ENCODE results near the gene EGFR.

Gene EGFR

DNA sequence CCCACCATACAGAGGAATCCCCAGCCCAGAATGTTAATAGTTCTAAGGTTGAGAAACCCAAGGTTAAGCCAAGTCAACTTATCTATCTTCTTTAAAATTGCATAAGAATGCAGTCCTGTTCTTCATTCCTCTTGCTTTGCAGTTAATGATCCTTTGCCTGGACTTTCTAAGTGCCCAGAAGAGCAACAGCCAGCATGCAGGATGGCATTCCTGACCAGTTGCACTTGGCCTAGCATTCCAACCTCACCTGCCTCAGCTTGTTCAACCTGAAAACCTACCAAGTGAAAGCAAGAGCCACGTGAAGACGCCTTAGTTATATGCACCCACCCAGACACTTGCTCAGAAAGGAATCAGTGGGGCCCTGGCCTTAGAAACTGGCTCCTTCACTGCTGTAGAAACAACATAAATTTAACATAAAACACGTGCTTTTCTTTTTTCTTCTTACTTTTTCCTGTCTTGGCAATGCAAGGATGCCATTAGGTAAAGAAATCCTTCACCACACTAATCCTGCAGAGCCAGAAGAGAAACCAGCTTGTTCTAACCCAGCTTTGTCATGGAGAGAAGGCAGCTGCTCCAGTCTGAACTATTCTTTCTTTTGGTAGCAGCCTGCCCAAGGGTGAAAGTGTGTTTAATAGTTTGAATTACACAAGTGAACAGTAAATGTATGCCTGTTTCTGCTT lies 25.0 kb downstream of the EGFR start:
- no peak for DNase-seq

DNA sequence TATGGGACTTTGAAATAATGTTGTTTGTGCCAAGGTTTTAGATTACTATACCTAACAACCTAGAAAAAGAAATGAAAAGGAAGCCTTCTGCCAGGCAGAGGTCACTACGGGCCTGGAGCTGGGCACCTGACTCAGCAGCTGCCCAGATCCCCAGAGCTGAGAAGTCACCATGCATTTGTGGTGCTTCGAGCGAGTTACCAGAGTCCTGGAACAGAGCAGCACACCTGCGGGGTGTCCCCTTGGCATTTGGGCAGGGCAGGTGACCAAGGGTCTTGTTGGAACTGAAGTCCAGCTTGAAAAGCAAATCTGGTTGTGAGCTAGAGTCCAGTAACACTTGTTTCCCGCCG lies 25.5 kb downstream of the EGFR start:
- DNase-seq: no peak

DNA sequence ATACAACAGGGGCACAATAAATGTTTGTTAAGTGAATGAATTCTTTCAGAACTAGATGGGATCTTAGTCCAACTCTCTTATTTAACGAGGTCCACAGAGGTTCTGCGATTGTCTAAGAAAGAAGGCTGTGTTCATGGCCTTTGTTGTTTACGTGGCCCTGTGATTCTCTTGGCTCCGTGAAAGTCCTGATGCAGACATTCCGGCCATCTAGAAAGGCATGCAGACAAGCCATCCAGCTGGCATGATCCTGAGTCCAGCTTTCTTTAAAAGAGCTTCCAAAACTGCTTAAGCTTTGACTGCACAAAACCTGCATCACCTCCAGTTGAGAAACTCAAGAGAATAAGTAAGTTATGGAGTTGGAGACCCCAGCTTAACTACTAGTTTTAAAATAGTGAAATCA lies 26.0 kb downstream of the EGFR start:
- DNase-seq: no peak

DNA sequence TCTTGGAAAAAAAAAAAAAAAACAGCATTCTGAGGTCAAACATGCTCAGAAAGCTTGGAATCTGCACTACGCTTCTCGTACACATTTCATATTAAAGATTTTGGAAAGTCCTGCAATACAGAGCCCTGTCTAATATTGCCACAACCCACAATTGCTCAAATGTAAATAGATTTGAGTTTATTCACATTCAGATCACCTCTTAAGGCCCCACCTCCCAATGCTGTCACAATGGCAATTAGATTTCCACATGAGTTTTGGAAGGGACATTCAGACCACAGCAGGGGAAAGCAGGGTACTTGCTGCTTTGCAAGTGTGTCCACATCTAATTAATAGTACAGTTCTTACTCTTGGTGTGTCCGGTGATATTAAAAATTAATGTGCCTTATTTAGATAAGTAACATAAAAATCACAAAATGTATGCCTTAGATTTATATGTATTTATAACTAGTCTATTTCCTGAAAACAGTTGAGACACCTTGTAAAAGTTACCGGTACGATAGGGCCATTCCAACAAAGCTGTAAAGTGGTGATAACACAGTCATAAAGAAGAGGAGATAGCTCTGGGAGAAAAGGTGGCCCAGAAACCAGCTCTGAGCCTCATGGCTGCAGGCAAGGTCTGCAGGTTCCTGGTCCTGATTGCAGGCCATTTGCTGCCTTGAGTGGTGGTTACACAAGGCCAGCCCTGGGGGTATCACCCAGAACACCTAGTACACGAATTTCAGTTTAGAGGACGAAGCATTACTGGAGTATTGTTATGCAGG lies 27.9 kb downstream of the EGFR start:
- DNase-seq: no peak

DNA sequence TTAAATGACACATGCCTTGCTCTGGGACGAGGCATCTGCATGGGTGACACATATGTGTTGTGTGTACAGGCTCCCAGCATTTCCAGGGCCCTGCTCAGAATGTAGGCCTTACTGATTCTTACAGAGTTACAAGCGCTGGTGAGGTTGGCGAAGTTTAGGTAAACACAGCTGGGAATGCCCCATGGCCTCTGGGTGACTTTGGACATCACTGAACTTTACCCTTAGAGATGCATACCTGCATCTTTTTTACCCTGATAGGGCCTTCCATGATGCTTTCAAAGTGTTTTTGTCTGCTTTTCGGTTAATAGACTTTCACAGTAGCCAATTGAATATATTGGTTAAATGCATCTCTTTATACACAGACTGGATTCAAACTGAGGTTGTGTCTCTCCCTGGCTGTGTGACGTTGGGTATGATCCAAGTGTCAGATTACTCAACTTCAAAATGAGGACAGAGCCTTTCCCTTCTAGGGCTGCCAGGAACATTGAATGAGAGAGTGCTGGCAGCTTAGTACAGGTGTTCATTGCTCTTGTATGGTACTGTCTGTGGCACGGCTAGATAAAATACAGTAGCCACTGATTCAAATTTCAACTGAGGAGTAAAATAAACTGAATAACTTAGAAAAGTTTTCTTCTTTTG lies 29.5 kb downstream of the EGFR start:
- DNase-seq: no peak

DNA sequence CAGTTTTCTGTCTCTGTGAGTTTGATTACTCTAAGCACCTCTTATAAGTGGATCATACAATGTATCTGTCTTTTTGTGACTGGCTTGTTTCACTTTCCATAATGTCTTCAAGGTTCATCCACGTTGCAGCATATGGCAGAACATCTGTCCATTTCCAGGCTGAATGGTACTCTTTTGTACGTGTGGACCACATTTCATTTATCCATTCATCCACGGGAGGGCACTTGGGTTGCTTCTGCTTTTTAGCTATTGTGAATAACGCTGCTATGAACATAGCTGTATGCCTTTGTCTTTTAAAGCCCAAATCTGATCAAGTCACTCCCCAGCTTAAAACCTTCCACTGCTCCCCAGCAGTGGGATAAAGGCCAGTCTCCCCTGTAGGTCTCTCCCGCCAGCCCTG lies 31.5 kb downstream of the EGFR start:
- no peak for DNase-seq

DNA sequence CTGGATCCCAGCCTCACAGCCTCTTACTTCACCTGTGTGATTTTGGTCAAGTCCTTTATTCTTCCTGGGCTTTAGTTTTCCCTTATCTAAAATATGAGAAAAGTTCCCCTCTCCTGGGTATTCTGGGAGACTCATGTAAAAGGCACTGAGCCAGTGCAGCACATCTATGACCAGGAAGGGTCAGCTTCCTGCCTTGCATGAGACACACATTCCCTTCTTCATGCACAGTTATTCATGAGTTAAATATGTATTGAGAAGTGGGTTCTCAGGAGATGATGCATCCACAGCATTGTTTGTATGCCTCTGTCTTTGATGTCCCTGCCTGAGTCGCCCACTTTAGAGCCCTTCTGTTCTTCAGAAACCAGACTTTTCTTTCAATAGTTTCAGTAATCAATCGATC lies 33.3 kb downstream of the EGFR start:
- no peak for DNase-seq

DNA sequence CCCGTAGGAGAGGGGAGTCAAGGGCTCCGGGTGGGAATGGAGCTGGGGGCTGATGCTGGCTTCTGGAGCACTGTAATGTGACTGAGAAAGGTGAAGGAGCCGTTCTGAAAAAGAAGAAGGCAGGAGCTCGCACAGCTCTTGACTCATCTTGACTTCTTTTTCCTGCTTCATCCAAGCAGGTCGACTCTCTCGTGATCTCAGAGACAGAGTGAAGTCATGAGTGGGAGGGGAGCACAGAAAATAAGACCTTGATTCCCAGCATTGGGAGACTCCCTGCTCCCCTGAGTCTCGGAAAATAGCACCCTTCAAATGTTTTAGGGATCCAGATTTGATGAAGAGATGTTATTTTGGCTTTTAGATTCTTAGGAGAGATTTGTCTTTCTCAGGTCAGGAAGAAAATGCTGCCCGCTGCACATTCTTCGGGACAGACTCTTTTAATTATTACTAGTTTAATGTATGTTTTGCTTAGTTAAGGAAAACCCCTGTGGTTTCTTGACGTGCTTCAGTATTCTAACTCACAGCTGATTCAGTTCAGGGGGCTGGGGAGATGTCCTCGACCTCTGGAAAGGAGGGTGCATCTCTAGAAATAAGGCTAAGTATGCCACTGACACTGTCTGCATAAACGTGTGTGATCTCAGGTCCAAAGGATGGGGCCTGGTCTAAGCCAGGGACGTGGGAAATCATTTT lies 34.1 kb downstream of the EGFR start:
- no peak for DNase-seq

DNA sequence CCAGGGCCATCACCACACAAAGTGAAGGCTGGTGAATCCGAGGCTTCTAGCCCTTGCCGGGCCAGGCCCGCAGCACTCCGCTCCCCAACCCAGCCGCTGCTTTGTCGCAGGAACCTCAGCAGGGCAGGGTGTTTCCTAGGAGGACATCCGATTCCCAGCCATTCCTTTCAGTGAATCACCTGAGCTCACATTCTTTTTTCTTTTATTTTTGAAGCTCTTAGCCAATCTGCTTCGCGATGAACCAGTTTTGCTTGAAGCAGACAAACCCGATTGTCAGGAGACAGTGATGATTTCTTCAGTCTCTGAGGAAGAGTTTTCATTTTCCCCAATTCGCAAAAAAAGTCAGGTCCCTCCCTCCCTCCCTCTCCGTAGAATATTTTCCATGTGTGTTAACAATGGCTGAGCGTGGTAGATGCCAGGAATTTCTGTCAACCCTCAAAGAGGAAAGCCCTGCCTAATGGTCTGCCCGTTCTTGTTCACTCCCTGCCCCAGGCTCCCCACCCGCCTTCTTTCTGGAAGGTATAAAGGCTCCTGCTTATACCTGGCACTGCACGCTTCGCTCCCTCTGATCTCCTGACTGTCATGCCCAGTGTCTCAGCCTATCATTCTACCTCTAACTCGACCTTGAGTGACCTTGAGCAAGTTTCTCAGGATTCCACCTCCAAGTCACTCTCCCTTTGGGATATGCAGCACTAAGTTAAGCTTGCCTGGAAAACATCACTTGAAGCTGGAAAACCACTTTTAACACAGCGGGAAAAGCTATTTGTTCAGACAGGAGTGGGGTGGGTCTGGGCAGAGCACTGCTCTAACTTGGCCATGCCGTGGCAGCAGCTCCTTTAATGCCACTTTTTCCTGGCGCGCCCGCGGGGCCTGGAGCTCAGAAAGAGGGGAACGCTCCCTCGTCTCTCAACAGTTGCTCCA lies 35.1 kb downstream of the EGFR start:
- DNase-seq: no peak

DNA sequence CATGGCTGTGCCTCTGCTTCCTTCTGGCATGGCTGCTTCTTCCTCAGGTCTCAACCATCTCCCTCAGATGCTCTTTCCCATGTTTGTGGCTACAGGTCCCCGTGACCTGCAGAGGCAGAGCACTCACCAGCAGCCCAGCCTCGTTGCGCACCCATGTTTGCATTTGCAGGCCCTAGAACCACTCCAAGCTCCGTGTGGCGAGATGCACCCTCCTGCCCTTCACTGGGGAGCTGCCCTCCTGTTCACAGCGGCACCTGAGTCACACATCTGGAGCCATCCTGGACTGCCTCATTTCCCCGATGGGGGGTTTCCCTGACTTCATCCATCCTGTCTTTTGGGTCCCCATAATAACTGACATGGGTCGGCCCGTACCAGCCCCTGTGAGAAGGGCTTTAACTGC lies 35.9 kb downstream of the EGFR start:
- DNase-seq: no peak

DNA sequence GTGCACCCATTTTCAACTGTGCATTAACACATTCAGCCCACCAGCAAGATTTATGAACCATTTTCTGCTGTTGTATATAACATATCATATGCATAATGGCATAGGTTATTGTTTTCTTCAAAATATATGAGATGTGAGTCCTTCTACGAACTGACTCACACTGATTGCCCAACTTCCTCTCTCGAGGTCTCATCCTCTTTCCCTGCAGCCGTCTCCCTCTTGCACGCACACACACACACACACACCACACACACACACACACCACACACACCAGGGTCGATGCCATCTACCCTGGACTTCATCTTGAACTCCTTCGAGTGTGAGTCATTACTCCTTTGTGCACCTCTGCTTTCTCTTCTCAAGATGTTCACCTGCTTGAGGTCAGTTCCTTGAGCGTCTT lies 36.7 kb downstream of the EGFR start:
- no peak for DNase-seq

DNA sequence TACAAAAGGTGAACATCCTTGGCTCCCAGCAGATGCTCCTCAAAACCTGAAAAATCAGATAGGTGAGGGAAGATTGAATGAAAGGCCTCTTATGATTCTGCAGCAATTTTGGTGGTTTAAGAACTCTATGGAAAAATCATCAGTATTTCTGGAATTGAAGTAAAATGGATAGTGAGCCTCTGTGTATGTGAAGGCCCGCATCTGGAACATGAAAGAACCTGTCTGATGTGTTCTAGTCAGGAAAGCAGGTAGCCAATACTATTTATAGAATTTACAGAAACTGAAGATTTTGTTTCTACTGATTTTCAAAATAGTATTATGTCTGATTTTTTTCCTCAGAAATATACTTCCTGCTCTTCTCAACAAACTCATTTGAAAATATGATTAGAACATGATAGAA lies 37.3 kb downstream of the EGFR start:
- DNase-seq: no peak

DNA sequence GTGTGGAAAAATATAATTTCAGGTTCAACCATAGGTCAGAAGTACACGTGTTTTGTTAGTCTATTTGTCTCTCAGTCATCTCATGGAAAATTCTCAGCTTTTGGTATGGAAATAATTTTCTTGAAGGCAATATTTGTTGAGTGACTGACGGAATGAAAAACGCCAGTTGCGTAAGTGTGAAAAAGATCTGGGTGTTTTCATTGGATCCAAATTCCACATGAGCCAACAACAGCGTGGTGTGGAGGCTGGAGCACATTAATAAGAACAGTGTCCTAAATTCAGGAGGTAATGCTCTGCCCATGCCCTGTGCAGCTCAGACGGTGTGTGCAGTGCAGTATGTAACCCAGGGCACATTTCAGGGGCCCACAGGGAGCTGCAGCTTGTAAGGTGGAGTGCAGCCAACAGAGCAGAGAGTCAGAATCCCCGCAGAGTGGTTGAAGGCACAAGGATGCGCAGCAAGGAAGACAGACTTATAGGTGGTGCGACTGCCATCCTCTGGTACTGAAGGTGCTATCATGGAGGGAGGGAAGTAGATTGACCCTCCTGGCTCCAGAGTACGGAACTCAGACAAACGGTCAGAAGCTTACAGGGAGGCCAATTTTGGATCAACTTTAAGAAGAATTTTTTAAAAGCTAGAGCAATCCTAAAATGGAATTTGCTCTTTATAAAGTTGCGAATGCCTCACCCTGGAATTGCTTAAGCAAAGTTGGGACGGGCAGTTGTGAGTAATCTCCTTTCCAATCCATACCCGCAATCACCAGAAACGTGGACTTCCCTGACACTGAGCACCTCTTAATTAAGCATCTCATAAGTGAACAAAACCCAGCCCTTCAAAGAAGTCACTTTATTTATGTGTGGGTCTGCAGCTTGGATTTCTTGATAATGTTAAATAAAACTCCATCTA lies 38.0 kb downstream of the EGFR start:
- DNase-seq: no peak

DNA sequence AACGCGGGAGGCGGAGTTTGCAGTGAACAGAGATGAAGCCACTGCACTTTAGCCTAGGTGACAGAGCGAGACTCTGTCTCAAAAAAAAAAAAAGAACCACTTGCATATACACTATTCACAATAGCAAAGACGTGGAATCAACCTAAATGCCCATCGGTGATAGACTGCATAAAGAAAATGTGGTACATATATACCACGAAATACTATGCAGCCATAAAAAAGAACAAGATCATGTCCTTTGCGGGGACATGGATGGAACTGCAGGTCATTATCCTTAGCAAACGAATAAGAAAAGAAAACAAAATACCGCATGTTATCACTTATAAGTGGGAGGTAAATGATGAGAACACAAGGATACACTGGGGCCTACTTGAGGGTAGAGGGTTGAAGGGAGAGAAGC lies 39.5 kb downstream of the EGFR start:
- DNase-seq: no peak

DNA sequence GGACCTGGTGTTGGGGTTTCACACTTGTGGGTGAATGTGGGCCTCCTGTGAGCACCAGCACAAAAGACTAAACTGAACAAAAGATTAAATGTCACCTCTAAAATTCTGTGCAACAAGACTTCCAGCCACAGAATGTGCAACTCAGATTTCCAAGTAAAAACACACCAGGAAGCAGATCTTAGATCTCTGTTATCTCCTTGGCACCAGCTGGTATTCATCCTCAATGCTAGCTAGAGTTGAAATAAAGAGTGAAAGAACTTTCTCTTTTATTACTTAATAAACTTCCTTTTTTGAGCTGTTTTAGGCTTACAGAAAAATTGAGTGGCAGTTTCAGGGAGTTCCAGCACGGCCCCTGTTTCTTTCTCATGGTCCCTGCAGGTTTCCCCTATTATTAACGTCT lies 40.2 kb downstream of the EGFR start:
- DNase-seq: no peak

DNA sequence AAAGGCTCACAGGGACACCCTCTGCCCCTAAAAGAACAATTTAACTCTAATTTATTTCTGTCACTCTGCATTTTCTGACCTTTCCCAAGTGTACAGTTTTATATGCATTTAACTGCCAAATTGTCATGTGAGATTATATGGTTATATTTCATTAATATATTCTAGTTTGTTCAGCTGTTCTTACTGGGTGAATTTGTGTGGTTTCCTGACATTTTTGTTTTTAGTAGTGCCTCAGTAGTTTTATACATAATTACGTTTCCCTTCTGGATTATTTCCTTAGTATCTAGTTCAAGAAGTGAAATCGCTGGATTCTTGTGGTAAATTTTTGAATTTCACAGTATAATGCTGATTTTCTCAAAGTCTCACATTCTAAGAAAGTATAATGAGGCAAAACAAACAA lies 41.3 kb downstream of the EGFR start:
- no peak for DNase-seq

DNA sequence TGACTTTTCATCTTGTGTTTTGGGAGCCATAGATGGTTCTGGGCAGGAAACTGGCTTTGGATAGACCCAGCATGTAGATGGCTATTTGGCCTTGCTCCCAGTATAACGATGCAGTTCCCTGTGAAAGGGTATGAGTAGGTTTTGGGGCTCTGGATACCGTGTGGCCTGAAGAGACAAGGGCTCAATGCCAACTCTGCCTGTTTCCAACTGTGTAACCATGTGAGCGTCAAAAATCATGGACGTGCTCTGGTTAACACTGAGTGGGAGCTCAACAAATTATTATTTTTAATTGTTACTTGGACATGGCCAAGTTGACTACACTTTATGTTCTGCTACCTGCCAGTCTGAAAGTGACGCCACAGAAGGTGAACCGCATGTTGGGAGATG lies 41.8 kb downstream of the EGFR start:
- no peak for DNase-seq

DNA sequence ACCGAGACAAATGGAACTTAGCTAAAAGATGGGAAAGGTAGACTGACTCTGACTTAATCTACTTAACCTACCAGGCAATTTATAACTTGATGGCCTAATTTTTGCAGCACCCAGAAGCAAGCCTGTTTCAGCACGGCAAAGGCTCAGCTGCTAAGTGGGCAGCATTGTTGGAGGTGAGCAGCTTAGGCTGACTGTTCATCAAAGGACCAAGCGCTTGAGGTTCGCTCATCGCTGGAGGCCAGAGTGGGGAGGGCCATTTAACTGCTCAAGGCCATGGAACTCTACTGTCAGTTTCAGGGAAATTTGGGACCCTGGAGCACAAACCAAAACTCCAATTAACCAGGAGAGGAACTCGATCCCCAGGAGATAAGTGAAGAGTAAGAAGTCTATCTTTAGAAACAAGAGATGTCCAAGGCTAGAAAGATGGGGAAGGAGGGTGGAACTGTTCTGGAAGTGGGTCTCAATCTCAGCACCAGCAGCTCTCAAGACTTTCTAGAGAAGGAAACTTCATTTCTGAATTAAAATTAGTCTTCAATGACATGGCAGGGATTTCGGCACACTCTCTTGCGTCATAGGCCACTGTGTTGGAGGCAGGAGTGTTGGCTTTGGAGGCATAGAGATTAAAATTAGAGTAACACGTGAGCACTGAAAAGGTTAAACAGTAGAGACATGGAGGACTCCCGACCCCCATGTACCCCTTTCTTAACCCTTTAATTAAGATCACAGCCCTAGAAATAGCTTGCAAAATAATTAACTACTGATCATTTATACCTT lies 43.1 kb downstream of the EGFR start:
- DNase-seq: no peak

DNA sequence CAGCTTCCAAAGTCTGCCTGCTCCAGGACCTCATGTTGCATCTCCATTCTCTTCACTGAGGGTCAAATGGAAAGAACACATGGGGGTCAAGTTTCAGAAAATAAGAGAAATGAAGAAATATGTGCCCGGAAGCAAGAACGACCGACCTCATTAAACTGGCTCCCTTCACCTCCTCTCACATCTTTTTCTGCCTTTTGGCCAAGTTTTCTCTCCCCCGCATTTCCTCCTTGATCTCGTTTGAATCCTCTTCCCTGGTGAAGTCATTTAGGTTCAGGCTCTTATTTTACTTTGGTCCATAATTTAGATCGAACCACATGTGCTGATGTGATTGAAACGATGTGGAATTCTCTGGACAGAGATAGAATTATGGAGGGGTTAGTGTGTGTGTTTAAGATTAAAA lies 44.2 kb downstream of the EGFR start:
- DNase-seq: no peak

DNA sequence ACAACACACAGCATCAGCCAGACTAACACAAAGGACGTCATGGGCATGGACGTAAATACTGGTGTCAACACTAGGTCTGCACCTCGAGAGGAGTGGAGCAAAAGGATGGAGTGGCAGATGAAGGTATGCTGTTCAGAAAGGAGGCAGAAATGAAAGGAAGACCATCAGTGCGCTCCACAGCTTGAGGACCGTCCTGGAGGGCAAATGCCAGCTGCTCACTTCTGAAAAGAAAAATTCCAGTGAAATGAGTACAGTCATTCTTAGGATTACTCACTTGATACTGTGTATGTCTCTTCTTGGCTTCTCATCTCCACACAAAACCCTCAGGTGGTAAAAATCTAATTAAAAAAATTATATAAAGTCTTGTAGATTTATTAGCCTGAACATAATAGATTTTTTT lies 44.8 kb downstream of the EGFR start:
- no peak for DNase-seq

DNA sequence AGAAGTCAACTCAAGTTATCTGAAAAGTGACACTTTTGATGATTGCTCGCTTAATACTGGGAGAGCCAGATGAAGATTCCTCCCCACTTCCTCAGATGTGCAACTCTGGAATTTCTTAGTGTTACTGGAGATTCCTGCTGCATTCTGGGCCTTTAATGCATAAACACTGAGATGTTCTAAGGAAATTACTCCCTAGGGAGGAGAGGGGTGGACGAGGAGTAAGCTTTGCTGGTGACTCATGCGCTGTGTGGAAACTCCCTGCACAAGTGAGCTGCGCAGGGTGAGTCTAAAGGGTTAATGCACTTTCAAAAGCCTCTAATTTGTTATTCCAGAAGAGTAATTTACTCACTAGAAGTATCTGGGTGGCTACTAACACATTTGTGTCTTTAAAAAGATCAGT lies 46.3 kb downstream of the EGFR start:
- no peak for DNase-seq

Measured in NCI-H187 (cell line).